A549 (cell line): Measurements from ENCODE around the gene SH3D21. TPM values are rescaled to one million over a fixed set of nuclear protein-coding genes. Genes with fewer than 3 reads are reported as not detected.
A peak's percentile ranks its signal among the peaks of the same experiment; 100 is the strongest.

Experiments used
- ATAC-seq, 2 experiments: fragments of 200-7000 bp in 1 of 2; fragments of >200 bp in 1 of 2; cut with Nextera tagmentation in 1 of 2; cut with Tn5 transposase in 1 of 2; 3 replicates each; pipeline versions ENCODE4 v1.8.0 to v1.9.1; 2018 to 2020; ENCODE audit warnings: mild to moderate bottlenecking in 1 of 2, moderate library complexity in 1 of 2
- CTCF ChIA-PET: fragments of 300-600 bp; sonication (Branson Sonifier 250); formaldehyde crosslinking; extraction: SDS; loops from one replicate; lab custom pipeline; 2021; ENCODE audit warnings: antibody characterized with exemption, inconsistent platforms; lab: Yijun Ruan, JAX
- POLR2A ChIA-PET: fragments of 350-600 bp; formaldehyde crosslinking; extraction: SDS; loops from one replicate; lab custom pipeline; 2021; ENCODE audit warnings: antibody characterized with exemption, inconsistent platforms; lab: Yijun Ruan, JAX
- DNase-seq, 2 experiments: peaks; one replicate each; pipeline versions ENCODE4 v3.0.0 to v3.0.0-alpha.2; 2011 to 2016; ENCODE audit warnings: low read depth in 1 of 2, low spot score in 1 of 2
- FAIRE-seq: peaks from 2 replicates; lab custom pipeline; 2011; peaks lifted over from hg19 to GRCh38; lab: Jason Lieb, UNC
- H3K27ac ChIP-seq, 2 experiments: fragments of >200 bp; sonication (Bioruptor Twin); formaldehyde crosslinking; 3 replicates each; pipeline ENCODE4 v1.5.1; 2016 to 2017
- H3K4me1 ChIP-seq: fragments of >200 bp; sonication (Bioruptor Twin); formaldehyde crosslinking; 3 replicates; pipeline ENCODE4 v1.6.1; 2016
- H3K4me2 ChIP-seq: fragments of >200 bp; sonication (Bioruptor Twin); formaldehyde crosslinking; 3 replicates; pipeline ENCODE4 v1.6.1; 2016
- H3K4me3 ChIP-seq: fragments of >200 bp; sonication (Bioruptor Twin); formaldehyde crosslinking; 3 replicates; pipeline ENCODE4 v1.5.1; 2016
- H3K9me3 ChIP-seq: fragments of >200 bp; sonication (Bioruptor Twin); formaldehyde crosslinking; 3 replicates; pipeline ENCODE4 v1.6.1; 2016
- CBX2 ChIP-seq: fragments of 200-600 bp; sonication (generic); IDR thresholded peaks from 2 replicates; pipeline ENCODE4 v1.6.1; 2016; ENCODE audit warnings: low read depth, mild to moderate bottlenecking, borderline replicate concordance
- CEBPB ChIP-seq, 2 experiments: fragments of >200 bp in 1 of 2; sonication (Bioruptor Twin) in 1 of 2; formaldehyde crosslinking in 1 of 2; IDR thresholded peaks; 2 replicates each; pipeline ENCODE4 v1.6.1; 2012 to 2016
- CHD4 ChIP-seq: fragments of 200-600 bp; sonication (generic); IDR thresholded peaks from 2 replicates; pipeline ENCODE4 v1.6.1; 2016; ENCODE audit warnings: antibody characterized with exemption, mild to moderate bottlenecking, borderline replicate concordance
- ESRRA ChIP-seq: fragments of 150-350 bp; IDR thresholded peaks from 2 replicates; pipeline ENCODE4 v1.6.1; 2014; ENCODE audit warnings: mild to moderate bottlenecking, low read length, borderline replicate concordance
- FOXS1 ChIP-seq: fragments of 250-450 bp; sonication (Bioruptor Pico); IDR thresholded peaks from 2 replicates; pipeline ENCODE4 v1.5.0; 2020; ENCODE audit warnings: mild to moderate bottlenecking, moderate library complexity
- HOXB5 ChIP-seq: fragments of 250-450 bp; sonication (Bioruptor Pico); IDR thresholded peaks from 2 replicates; pipeline ENCODE4 v1.5.0; 2020; ENCODE audit warnings: mild to moderate bottlenecking, moderate library complexity
- KDM5A ChIP-seq: fragments of 200-600 bp; sonication (generic); IDR thresholded peaks from 2 replicates; pipeline ENCODE4 v1.6.1; 2016; ENCODE audit warnings: antibody characterized with exemption, mild to moderate bottlenecking
- MAX ChIP-seq: IDR thresholded peaks from 2 replicates; pipeline ENCODE4 v1.6.1; 2012
- MYC ChIP-seq: IDR thresholded peaks from 2 replicates; pipeline ENCODE4 v1.6.1; 2012; ENCODE audit warnings: mild to moderate bottlenecking, inconsistent platforms, low read length, improper control_type of control experiment, borderline replicate concordance
- NFE2L2 ChIP-seq: fragments of 150-350 bp; conservative IDR thresholded peaks from 2 replicates; pipeline ENCODE4 v1.6.1; 2014; ENCODE audit warnings: low read length
- NR3C1 ChIP-seq: fragments of >200 bp; sonication (Bioruptor Twin); formaldehyde crosslinking; IDR thresholded peaks from 3 replicates; pipeline ENCODE4 v1.6.1; 2017
- RAD21 ChIP-seq, 2 experiments: fragments of >200 bp in 1 of 2; sonication (Bioruptor Twin) in 1 of 2; formaldehyde crosslinking in 1 of 2; IDR thresholded peaks in 1 of 2; conservative IDR thresholded peaks in 1 of 2; 2 replicates in 1 of 2; 3 replicates in 1 of 2; pipeline ENCODE4 v1.6.1; 2012 to 2018; ENCODE audit warnings: inconsistent platforms in 1 of 2
- RARB ChIP-seq: fragments of 250-450 bp; sonication (Bioruptor Pico); IDR thresholded peaks from 2 replicates; pipeline ENCODE4 v1.8.0; 2021; ENCODE audit warnings: mild to moderate bottlenecking, moderate library complexity
- RCOR1 ChIP-seq: fragments of 150-350 bp; IDR thresholded peaks from 2 replicates; pipeline ENCODE4 v1.6.1; 2014; ENCODE audit warnings: antibody characterized with exemption, low read length, low read depth
- REST ChIP-seq: fragments of 200-600 bp; sonication (generic); IDR thresholded peaks from 2 replicates; pipeline ENCODE4 v1.6.1; 2016; ENCODE audit warnings: antibody characterized with exemption, mild to moderate bottlenecking, moderate library complexity
- RFX5 ChIP-seq: fragments of 450-650 bp; IDR thresholded peaks from 2 replicates; pipeline ENCODE4 v1.7.1; 2014; ENCODE audit warnings: antibody characterized with exemption, mild to moderate bottlenecking, moderate library complexity
- SMC3 ChIP-seq: fragments of >200 bp; sonication (Bioruptor Twin); formaldehyde crosslinking; IDR thresholded peaks from 3 replicates; pipeline ENCODE4 v1.6.1; 2018; ENCODE audit warnings: inconsistent platforms
- TP53 ChIP-seq: fragments of 250-450 bp; sonication (Bioruptor Pico); IDR thresholded peaks from 2 replicates; pipeline ENCODE4 v1.5.0; 2021; ENCODE audit warnings: mild to moderate bottlenecking, moderate library complexity
- ZFP36 ChIP-seq: fragments of 450-650 bp; IDR thresholded peaks from 2 replicates; pipeline ENCODE4 v1.6.1; 2014; ENCODE audit warnings: borderline replicate concordance; ENCODE audit not compliant: partially characterized antibody
- WGBS: methylation state at CpG from one replicate; pipeline ENCODE4 v1.1.6; 2017; ENCODE audit errors: missing lambda C conversion rate; 5-methylcytosine and 5-hydroxymethylcytosine counted together
- polyA plus RNA-seq, 4 experiments: library from polyadenylated mRNA; depleted of rRNA in 3 of 4; stranded (reverse); fragments of >200 nt; fragmentation: RNase III in 1 of 4; extraction: RNeasy Plus Mini Kit Qiagen cat#74134 plus additional on column Dnase treatment in 1 of 4; gene quantifications; 2 replicates in 3 of 4; 3 replicates in 1 of 4; pipeline ENCODE4 v1.2.3, GENCODE V29; 2011 to 2017

The SH3D21 gene
- polyA plus RNA-seq, 2 of the 4 experiments (the other 2 are of a cell fraction), result 0.41 to 1.1 TPM

GRCh38 chr1:36365381-36365780, 59.2 kb downstream of the SH3D21 start:
- CTCF ChIA-PET, result interaction anchor here (1.1 to 5.8 kb wide), 2 partner anchors 17 to 21 kb away, joined by 3 to 201 read pairs; no protein-coding TSS in a partner anchor
- peak overlapping the region in 1 of 2 experiments; percentile 10; a peak in 1 of 6 replicates for H3K27ac ChIP-seq
- 95% methylated on average over 1 of the region's 1 CpG for WGBS

GRCh38 chr1:36366091-36366661, 60.0 kb downstream of the SH3D21 start:
- H3K4me2 ChIP-seq, result no peak overlapping the region
- H3K4me1 ChIP-seq, result peaks cover 13% of the 10 kb centered on the region
- no peaks in the 10 kb centered on the region for H3K9me3 ChIP-seq
- FAIRE-seq, result no peak
- ATAC-seq, result no peak
- ChIA-PET POLR2A (no interaction called here), CTCF (interaction anchor here (1.1 to 5.8 kb wide), 4 partner anchors 18 to 216 kb away, joined by 3 to 201 read pairs (median 10); partner anchors contain the start of gene TRAPPC3)
- DNase-seq, result no peak
- peak overlapping the region in 1 of 2 experiments; percentile 20; a peak in 1 of 6 replicates for H3K27ac ChIP-seq
- H3K4me3 ChIP-seq, result no peak overlapping the region
- WGBS, result 86% methylated on average over 12 of the region's 18 CpGs
- no peak for TF ChIP-seq MAX
- TF ChIP-seq RCOR1, result no peak
- no peak for TF ChIP-seq TP53 (CRISPR knock-in tag)
- TF ChIP-seq MYC, result no peak
- no peak for TF ChIP-seq HOXB5 (CRISPR knock-in tag)
- no peak for TF ChIP-seq CEBPB (IDR thresholded peaks at IDR 0.05)
- TF ChIP-seq RARB (CRISPR knock-in tag), result no peak

More at GRCh38 chr1:36365381-36365780, 59.2 kb downstream of the SH3D21 start:
- FAIRE-seq (no peak), DNase-seq (no peak), ATAC-seq (no peak)
- H3K4me3 ChIP-seq, result no peak overlapping the region
- H3K9me3 ChIP-seq, result no peaks in the 10 kb centered on the region
- POLR2A ChIA-PET, result no interaction called here
- H3K4me1 ChIP-seq, result peaks cover 13% of the 10 kb centered on the region
- TF ChIP-seq KDM5A, result no peak
- no peak overlapping the region for H3K4me2 ChIP-seq

GRCh38 chr1:36367066-36367465, 60.9 kb downstream of the SH3D21 start:
- Histone ChIP-seq H3K9me3 (no peaks in the 10 kb centered on the region), H3K4me2 (no peak overlapping the region), H3K27ac (no peak overlapping the region), H3K4me3 (no peak overlapping the region), H3K4me1 (peaks cover 18% of the 10 kb centered on the region)
- CTCF ChIA-PET, result interaction anchor here (0.7 to 5.8 kb wide), 9 partner anchors 11 to 270 kb away, joined by 3 to 201 read pairs (median 6); partner anchors contain the start of gene TRAPPC3
- no peak for TF ChIP-seq NFE2L2
- TF ChIP-seq RFX5, result no peak
- no peak for TF ChIP-seq FOXS1 (CRISPR knock-in tag)
- TF ChIP-seq NR3C1, result no peak
- no peak for TF ChIP-seq SMC3
- TF ChIP-seq CHD4, result no peak
- TF ChIP-seq CBX2, result no peak
- no peak for TF ChIP-seq ZFP36
- TF ChIP-seq ESRRA, result no peak
- no peak for TF ChIP-seq RAD21 (conservative IDR thresholded peaks at IDR 0.05 in 1 of 2, IDR thresholded peaks at IDR 0.05 in 1 of 2)
- no peak for TF ChIP-seq REST
- FAIRE-seq (no peak), ATAC-seq (no peak), DNase-seq (no peak)
- POLR2A ChIA-PET, result no interaction called here
- 100% methylated on average over 2 of the region's 5 CpGs for WGBS
